BJ (cell line): Measurements from ENCODE around the gene ADAMTS17. TPM values are rescaled to one million over a fixed set of nuclear protein-coding genes. Genes with fewer than 3 reads are reported as not detected.

Experiments used
- CTCF ChIA-PET: fragments of 350-600 bp; formaldehyde crosslinking; extraction: SDS; loops from one replicate; lab custom pipeline; 2021; ENCODE audit warnings: antibody characterized with exemption, inconsistent platforms; lab: Yijun Ruan, JAX
- POLR2A ChIA-PET: fragments of 300-600 bp; sonication (Branson Sonifier 250); formaldehyde crosslinking; extraction: SDS; loops from one replicate; lab custom pipeline; 2021; ENCODE audit warnings: antibody characterized with exemption; lab: Charles Lee
- DNase-seq: peaks from one replicate; pipeline ENCODE4 v3.0.0-alpha.2; 2011; ENCODE audit warnings: low read depth
- H3K27me3 ChIP-seq: 2 replicates; pipeline ENCODE4 v1.6.0; 2011; ENCODE audit warnings: low read length; ENCODE audit not compliant: control insufficient read depth, insufficient read depth
- H3K36me3 ChIP-seq: 2 replicates; pipeline ENCODE4 v1.5.1; 2011; ENCODE audit warnings: low read length; ENCODE audit not compliant: control insufficient read depth, insufficient read depth
- H3K4me3 ChIP-seq: 2 replicates; pipeline ENCODE4 v1.5.1; 2011; ENCODE audit warnings: low read depth, mild to moderate bottlenecking, control low read depth, low read length
- CTCF ChIP-seq: IDR thresholded peaks from 2 replicates; pipeline ENCODE4 v1.5.1; 2011; ENCODE audit warnings: low read depth, mild to moderate bottlenecking, control low read depth, inconsistent platforms, low read length, moderate library complexity; ENCODE audit not compliant: insufficient read depth
- polyA plus RNA-seq: library from polyadenylated mRNA; depleted of rRNA; stranded (reverse); fragments of >200 nt; gene quantifications from 2 replicates; pipeline ENCODE4 v1.2.3, GENCODE V29; 2011

Gene ADAMTS17
- polyA plus RNA-seq, 1 experiment, result not detected

GRCh38 chr15:100096700-100097099 lies 245.1 kb downstream of the ADAMTS17 start:
- DNase-seq, result no peak
- ChIA-PET CTCF (no interaction called here), POLR2A (no interaction called here)
- no peaks in the 10 kb centered on the region for H3K27me3 ChIP-seq
- no peaks in the 10 kb centered on the region for H3K36me3 ChIP-seq
- H3K4me3 ChIP-seq, result no peak overlapping the region
- TF ChIP-seq CTCF, result no peak

- POLR2A ChIA-PET, result no interaction called here
- H3K27me3 ChIP-seq, result no peaks in the 10 kb centered on the region
- no peaks in the 10 kb centered on the region for H3K36me3 ChIP-seq
- DNase-seq, result no peak
- TF ChIP-seq CTCF, result no peak
- H3K4me3 ChIP-seq, result no peak overlapping the region
- CTCF ChIA-PET, result no interaction called here
Observed at GRCh38 chr15:100096248-100096600, 245.6 kb downstream of the ADAMTS17 start.

GRCh38 chr15:100095541-100096247 lies 246.1 kb downstream of the ADAMTS17 start:
- Histone ChIP-seq H3K36me3 (no peaks in the 10 kb centered on the region), H3K27me3 (no peaks in the 10 kb centered on the region), H3K4me3 (no peak overlapping the region)
- TF ChIP-seq CTCF, result no peak
- CTCF ChIA-PET, result no interaction called here
- no peak for DNase-seq
- POLR2A ChIA-PET, result no interaction called here

GRCh38 chr15:100094127-100094510 lies 247.7 kb downstream of the ADAMTS17 start:
- CTCF ChIA-PET, result no interaction called here
- Histone ChIP-seq H3K4me3 (no peak overlapping the region), H3K27me3 (no peaks in the 10 kb centered on the region), H3K36me3 (no peaks in the 10 kb centered on the region)
- TF ChIP-seq CTCF, result no peak
- POLR2A ChIA-PET, result no interaction called here
- DNase-seq, result no peak

- DNase-seq, result no peak
Observed at GRCh38 chr15:100093211-100094126, 248.3 kb downstream of the ADAMTS17 start.

More at GRCh38 chr15:100093211-100094126, 248.3 kb downstream of the ADAMTS17 start:
- ChIA-PET CTCF (no interaction called here), POLR2A (no interaction called here)
- TF ChIP-seq CTCF, result no peak
- Histone ChIP-seq H3K36me3 (no peaks in the 10 kb centered on the region), H3K27me3 (no peaks in the 10 kb centered on the region), H3K4me3 (no peak overlapping the region)
